Astrocyte (in vitro differentiated cells and primary cell): ENCODE data around the gene SORL1. TPM values are rescaled to one million over a fixed set of nuclear protein-coding genes. Genes with fewer than 3 reads are reported as not detected.

ENCODE experiments used
- DNase-seq: peaks from one replicate; pipeline ENCODE4 v3.0.0-alpha.2; 2010; ENCODE audit warnings: low read depth
- FAIRE-seq: peaks from 2 replicates; lab custom pipeline; 2011; peaks lifted over from hg19 to GRCh38; lab: Jason Lieb, UNC
- H2AFZ ChIP-seq: 2 replicates; pipeline ENCODE4 v1.6.0; 2012; ENCODE audit warnings: low read depth, low read length, inconsistent platforms
- H3K27ac ChIP-seq: 2 replicates; pipeline ENCODE4 v1.5.1; 2011; ENCODE audit warnings: low read depth, low read length, inconsistent platforms
- H3K27me3 ChIP-seq: 2 replicates; pipeline ENCODE4 v1.6.0; 2011; ENCODE audit warnings: low read length, inconsistent platforms; ENCODE audit not compliant: insufficient read depth
- H3K36me3 ChIP-seq: 2 replicates; pipeline ENCODE4 v1.5.1; 2011; ENCODE audit warnings: low read length, inconsistent platforms; ENCODE audit not compliant: insufficient read depth
- H3K4me1 ChIP-seq: 2 replicates; pipeline ENCODE4 v1.5.1; 2011; ENCODE audit warnings: low read length, inconsistent platforms; ENCODE audit not compliant: insufficient read depth
- H3K4me2 ChIP-seq: 2 replicates; pipeline ENCODE4 v1.6.0; 2012; ENCODE audit warnings: low read length, inconsistent platforms
- H3K4me3 ChIP-seq: 2 replicates; pipeline ENCODE4 v1.5.1; 2011; ENCODE audit warnings: low read depth, mild to moderate bottlenecking, low read length, inconsistent platforms; ENCODE audit not compliant: insufficient read depth
- H3K79me2 ChIP-seq: 2 replicates; pipeline ENCODE4 v1.6.0; 2012; ENCODE audit warnings: mild to moderate bottlenecking, low read length, inconsistent platforms; ENCODE audit not compliant: insufficient read depth
- H3K9ac ChIP-seq: 2 replicates; pipeline ENCODE4 v1.6.0; 2012; ENCODE audit warnings: mild to moderate bottlenecking, low read length, inconsistent platforms
- H3K9me3 ChIP-seq: 2 replicates; pipeline ENCODE4 v1.5.1; 2012; ENCODE audit warnings: low read depth, mild to moderate bottlenecking, low read length, inconsistent platforms; ENCODE audit not compliant: insufficient read depth
- H4K20me1 ChIP-seq: 2 replicates; pipeline ENCODE4 v1.6.0; 2012; ENCODE audit warnings: low read length, inconsistent platforms; ENCODE audit not compliant: insufficient read depth
- H3K27ac Mint-ChIP-seq: one replicate; pipeline ENCODE4 v1.8.0; 2021; ENCODE audit warnings: mild to moderate bottlenecking, mixed read lengths; ENCODE audit not compliant: unreplicated experiment
- H3K27me3 Mint-ChIP-seq: one replicate; pipeline ENCODE4 v1.8.0; 2021; ENCODE audit warnings: low read depth, mixed read lengths; ENCODE audit not compliant: unreplicated experiment
- H3K36me3 Mint-ChIP-seq: one replicate; pipeline ENCODE4 v1.8.0; 2021; ENCODE audit warnings: low read depth, mixed read lengths; ENCODE audit not compliant: unreplicated experiment
- H3K4me1 Mint-ChIP-seq: one replicate; pipeline ENCODE4 v1.8.0; 2021; ENCODE audit warnings: low read depth, mixed read lengths; ENCODE audit not compliant: unreplicated experiment
- H3K4me3 Mint-ChIP-seq: one replicate; pipeline ENCODE4 v1.8.0; 2021; ENCODE audit warnings: mild to moderate bottlenecking, moderate library complexity, mixed read lengths; ENCODE audit not compliant: unreplicated experiment
- H3K9me3 Mint-ChIP-seq: one replicate; pipeline ENCODE4 v1.8.0; 2021; ENCODE audit warnings: mild to moderate bottlenecking, mixed read lengths; ENCODE audit not compliant: unreplicated experiment
- CTCF ChIP-seq: IDR thresholded peaks from 2 replicates; pipeline ENCODE4 v1.5.1; 2011; ENCODE audit warnings: low read depth, mild to moderate bottlenecking, inconsistent platforms, low read length, moderate library complexity; ENCODE audit not compliant: insufficient read depth
- EZH2 ChIP-seq: IDR thresholded peaks from 2 replicates; pipeline ENCODE4 v1.6.1; 2012; ENCODE audit warnings: mild to moderate bottlenecking, low read length, inconsistent platforms; ENCODE audit not compliant: insufficient read depth
- total RNA-seq: library from RNA; stranded (reverse); gene quantifications from 2 replicates; pipeline ENCODE4 v1.2.1, GENCODE V29; 2021

SORL1 gene
- total RNA-seq, 1 donor from 2014 or later = 4.1 TPM

GRCh38 chr11:121524233-121524631 is 72.1 kb downstream of the SORL1 start:
- no peak for FAIRE-seq
- no peaks in the 10 kb centered on the region for H3K36me3 Mint-ChIP-seq

GRCh38 chr11:121525376-121525775 is 73.3 kb downstream of the SORL1 start:
- peaks cover 4% of the 10 kb centered on the region for H3K9me3 Mint-ChIP-seq
- no peak overlapping the region for H3K4me3 Mint-ChIP-seq
- Histone ChIP-seq H3K27ac (no peak overlapping the region), H4K20me1 (no peaks in the 10 kb centered on the region), H3K4me1 (no peaks in the 10 kb centered on the region), H2AFZ (no peak overlapping the region), H3K9me3 (no peaks in the 10 kb centered on the region), H3K4me2 (no peak overlapping the region), H3K9ac (no peak overlapping the region), H3K4me3 (no peak overlapping the region), H3K79me2 (no peaks in the 10 kb centered on the region), H3K36me3 (no peaks in the 10 kb centered on the region), H3K27me3 (no peaks in the 10 kb centered on the region)
- FAIRE-seq = no peak
- no peaks in the 10 kb centered on the region for H3K27me3 Mint-ChIP-seq
- DNase-seq = no peak
- peaks cover 14% of the 10 kb centered on the region for H3K4me1 Mint-ChIP-seq
- no peaks in the 10 kb centered on the region for H3K36me3 Mint-ChIP-seq
- no peak overlapping the region for H3K27ac Mint-ChIP-seq
- TF ChIP-seq EZH2 (no peak), CTCF (no peak)

More at GRCh38 chr11:121524233-121524631, 72.1 kb downstream of the SORL1 start:
- H3K27me3 ChIP-seq = no peaks in the 10 kb centered on the region
- H3K79me2 ChIP-seq = no peaks in the 10 kb centered on the region
- no peak for DNase-seq
- Mint-ChIP-seq H3K9me3 (peaks cover 3% of the 10 kb centered on the region), H3K27me3 (no peaks in the 10 kb centered on the region), H3K4me1 (peaks cover 14% of the 10 kb centered on the region), H3K4me3 (no peak overlapping the region), H3K27ac (no peak overlapping the region)
- H3K4me1 ChIP-seq = no peaks in the 10 kb centered on the region
- no peak overlapping the region for H3K27ac ChIP-seq
- no peak overlapping the region for H3K4me3 ChIP-seq
- H3K36me3 ChIP-seq = no peaks in the 10 kb centered on the region
- H4K20me1 ChIP-seq = no peaks in the 10 kb centered on the region
- no peaks in the 10 kb centered on the region for H3K9me3 ChIP-seq
- H3K9ac ChIP-seq = no peak overlapping the region
- no peak for TF ChIP-seq EZH2
- no peak for TF ChIP-seq CTCF
- H2AFZ ChIP-seq = no peak overlapping the region
- H3K4me2 ChIP-seq = no peak overlapping the region

GRCh38 chr11:121530257-121530656 is 78.1 kb downstream of the SORL1 start:
- no peaks in the 10 kb centered on the region for H4K20me1 ChIP-seq
- no peak for TF ChIP-seq EZH2
- no peak for TF ChIP-seq CTCF
- Mint-ChIP-seq H3K4me1 (peaks cover 5% of the 10 kb centered on the region), H3K9me3 (peaks cover 8% of the 10 kb centered on the region), H3K36me3 (peaks cover 2% of the 10 kb centered on the region), H3K27me3 (no peaks in the 10 kb centered on the region), H3K27ac (no peak overlapping the region), H3K4me3 (no peak overlapping the region)
- no peaks in the 10 kb centered on the region for H3K4me1 ChIP-seq
- H3K36me3 ChIP-seq = no peaks in the 10 kb centered on the region
- FAIRE-seq (no peak), DNase-seq (no peak)
- H2AFZ ChIP-seq = no peak overlapping the region
- peaks cover 4% of the 10 kb centered on the region for H3K27me3 ChIP-seq
- no peak overlapping the region for H3K4me3 ChIP-seq
- H3K27ac ChIP-seq = no peak overlapping the region
- H3K4me2 ChIP-seq = no peak overlapping the region
- H3K9me3 ChIP-seq = no peaks in the 10 kb centered on the region
- H3K9ac ChIP-seq = no peak overlapping the region
- H3K79me2 ChIP-seq = no peaks in the 10 kb centered on the region
